GM21576 (cell line): ENCODE results near the gene CFI.
A peak's percentile ranks its signal among the peaks of the same experiment; 100 is the strongest.

Experiments
- ATAC-seq: cut with Tn5 transposase; IDR thresholded peaks from one replicate; pipeline ENCODE4 v1.9.1; 2021; ENCODE audit warnings: mild to moderate bottlenecking, moderate library complexity; ENCODE audit not compliant: unreplicated experiment

The CFI gene

DNA sequence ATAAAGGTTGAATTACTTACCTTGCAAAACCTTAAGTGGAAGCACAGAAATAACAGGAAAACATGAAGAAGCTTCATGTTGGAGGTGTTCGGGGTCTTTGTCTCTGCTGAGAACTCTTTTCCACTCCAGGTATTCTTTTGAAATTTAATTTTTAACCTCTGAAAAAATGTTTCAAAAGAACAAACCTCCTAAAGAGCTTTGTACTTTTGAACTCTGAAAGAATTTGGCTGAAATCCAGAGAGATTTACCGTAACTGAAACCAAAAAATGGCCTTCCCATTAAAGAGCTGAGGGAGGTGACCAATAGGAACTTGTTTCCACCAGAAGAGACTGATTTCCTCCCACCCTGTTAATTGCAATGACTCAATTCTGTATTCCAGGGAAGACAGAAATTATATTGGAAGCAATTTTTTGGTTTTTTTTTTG lies at the start of gene CFI:
CFI (minus strand) TSS at position 105 of the 425 bp plus-strand sequence; CDS start at position 77, 28 bp downstream.
- ATAC-seq: no peak

DNA sequence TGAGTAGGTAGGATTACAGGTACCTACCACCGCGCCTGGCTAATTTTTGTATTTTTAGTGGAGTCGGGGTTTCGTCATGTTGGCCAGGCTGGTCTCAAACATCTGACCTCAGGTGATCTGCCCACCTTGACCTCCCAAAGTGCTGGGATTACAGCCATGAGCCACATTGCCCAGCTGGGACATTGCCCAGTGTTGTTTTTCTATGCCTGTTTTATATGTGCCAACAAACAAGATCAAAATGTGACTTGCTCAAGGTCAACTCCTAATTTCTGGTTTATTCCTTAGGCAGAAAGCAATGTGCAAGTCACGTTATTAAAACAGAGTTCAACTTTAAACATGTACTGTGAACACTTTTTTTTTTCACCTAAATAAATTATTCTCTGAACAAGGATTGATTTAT lies 48.8 kb upstream of the CFI start:
- no peak for ATAC-seq

- no peak for ATAC-seq
Measured at GRCh38 chr4:109848501-109848900, 46.7 kb upstream of the CFI start.

DNA sequence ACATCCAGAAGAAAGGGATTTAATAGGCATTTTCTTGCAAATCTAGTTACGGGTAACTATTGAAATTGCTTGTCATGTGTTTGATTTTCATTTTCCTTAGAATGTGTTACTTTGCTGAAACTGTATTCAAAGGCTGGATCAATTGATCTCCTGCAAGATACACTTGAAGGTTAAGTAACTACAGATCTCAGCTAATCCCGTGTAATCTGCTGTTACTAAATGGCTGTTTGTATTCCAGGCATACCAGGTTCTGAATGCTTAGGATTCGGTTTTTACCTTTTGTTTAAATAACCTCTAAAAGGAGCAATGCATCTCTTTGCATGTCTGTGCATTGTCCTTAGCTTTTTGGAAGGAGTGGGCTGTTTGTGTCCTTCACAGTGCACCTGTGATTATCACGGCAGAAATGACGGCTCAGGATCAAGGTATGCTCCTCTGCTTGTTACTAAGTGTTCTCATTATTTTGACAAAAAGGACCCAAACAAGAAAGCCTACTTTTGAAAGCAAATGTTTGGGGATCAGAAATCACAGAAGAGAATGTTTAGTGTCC lies 46.2 kb upstream of the CFI start, which contains the start of gene LRIT3:
LRIT3 (plus strand) TSS at position 212 of the 547 bp plus-strand sequence; CDS start at position 307, 95 bp downstream.
- no peak for ATAC-seq

DNA sequence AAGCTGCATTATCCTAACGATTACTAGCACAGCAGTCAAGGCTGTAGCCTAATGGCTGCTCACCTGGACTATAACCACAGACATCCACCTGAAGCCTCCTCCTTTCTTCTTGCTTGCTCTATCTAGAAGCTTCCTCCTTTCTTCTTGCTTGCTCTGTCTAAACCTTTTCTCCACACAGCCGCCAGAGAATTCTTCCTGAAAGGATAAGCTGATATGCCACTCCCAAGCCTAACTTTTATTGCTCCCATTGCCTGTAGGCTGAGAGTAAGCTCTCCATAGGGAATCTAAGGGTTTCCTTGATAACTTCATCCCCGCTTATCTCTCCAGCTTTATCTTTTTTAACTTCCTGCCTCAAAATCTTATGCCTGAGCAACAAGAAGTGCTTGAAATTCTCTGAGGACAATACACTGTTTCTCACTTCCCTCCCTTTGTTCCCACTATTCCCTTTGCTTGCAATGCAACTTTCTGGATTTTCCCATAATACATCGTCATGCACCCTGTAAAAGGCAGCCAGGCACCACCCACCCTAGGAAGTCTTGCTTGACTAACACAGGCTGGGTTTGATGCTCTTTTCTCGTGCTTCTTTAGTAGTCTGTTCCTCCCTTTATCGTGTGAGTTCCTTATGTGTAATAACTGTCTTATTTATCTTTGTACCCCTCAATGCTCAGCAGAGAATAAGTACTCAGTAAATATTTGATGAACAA lies 44.7 kb upstream of the CFI start:
- no peak for ATAC-seq

- ATAC-seq: no peak
Measured at GRCh38 chr4:109836985-109837384, 35.2 kb upstream of the CFI start.

DNA sequence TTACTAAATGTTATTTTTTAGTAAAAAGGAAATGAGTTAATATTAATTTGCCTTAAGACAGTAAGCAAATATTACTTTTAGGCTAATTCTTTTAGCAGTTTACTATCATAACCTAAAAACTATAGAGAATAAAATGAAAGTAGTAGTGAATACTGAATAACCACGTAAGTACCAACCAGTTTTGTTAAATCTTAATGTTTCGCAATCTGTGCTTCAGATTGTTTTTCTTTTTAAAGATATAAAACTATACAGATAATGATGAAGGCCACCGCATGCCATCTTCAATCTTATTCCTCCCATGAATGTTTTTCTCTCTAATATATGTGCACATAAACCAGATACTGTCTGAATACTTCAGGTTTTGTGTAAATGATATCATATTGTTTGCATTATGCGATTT lies 32.0 kb upstream of the CFI start:
- no peak for ATAC-seq

- no peak for ATAC-seq
Measured at GRCh38 chr4:109827672-109828071, 25.9 kb upstream of the CFI start, which contains the start of gene RRH. Gene RRH, plus strand, starts transcription at chr4:109827972. Its CDS starts 56 bp downstream, at chr4:109828028.

- ATAC-seq: no peak
Measured at GRCh38 chr4:109826719-109827118, 24.9 kb upstream of the CFI start.

- no peak for ATAC-seq
Measured at GRCh38 chr4:109821185-109821584, 19.4 kb upstream of the CFI start.

DNA sequence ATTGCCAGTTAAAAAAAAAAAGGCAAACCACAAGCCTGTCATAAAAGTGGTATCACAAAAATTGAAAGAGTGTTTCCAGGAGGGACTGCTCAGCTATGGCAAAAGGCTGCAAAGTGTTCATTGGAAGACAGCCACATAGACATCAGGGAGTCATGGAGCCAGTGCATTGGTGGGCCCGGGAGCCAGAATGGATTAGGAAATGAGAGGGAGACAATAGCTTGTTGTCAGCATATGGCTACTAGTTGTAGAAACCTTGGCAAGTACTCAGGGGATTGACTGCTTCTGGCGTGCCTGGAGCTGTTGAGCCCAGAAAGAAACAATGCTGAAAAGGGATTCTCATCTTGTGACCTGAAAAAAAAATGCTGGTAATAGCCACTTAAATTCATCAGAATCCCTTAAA lies 18.8 kb upstream of the CFI start:
- ATAC-seq: no peak

DNA sequence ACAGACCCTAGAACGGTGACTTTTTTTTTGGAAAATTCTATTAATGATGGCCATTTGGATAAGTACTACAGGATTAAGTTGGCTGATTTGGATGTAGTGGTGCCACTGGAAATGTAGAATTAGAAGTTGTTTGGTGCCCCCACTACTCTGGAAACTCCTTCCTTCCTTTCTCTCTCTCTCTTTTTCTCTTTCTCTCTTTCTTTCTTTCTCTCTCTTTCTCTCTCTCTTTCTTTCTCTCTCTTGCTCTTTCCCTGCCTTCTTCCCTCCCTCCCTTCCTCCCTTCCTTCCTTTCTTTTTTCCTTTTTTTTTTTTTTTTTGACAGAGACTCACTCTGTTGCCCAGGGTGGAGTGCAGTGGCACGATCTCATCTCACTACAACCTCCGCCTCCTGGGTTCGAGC lies 16.5 kb upstream of the CFI start:
- no peak for ATAC-seq

- ATAC-seq: no peak
Measured at GRCh38 chr4:109816894-109817293, 15.1 kb upstream of the CFI start.

- ATAC-seq: no peak
Measured at GRCh38 chr4:109816082-109816442, 14.3 kb upstream of the CFI start.

DNA sequence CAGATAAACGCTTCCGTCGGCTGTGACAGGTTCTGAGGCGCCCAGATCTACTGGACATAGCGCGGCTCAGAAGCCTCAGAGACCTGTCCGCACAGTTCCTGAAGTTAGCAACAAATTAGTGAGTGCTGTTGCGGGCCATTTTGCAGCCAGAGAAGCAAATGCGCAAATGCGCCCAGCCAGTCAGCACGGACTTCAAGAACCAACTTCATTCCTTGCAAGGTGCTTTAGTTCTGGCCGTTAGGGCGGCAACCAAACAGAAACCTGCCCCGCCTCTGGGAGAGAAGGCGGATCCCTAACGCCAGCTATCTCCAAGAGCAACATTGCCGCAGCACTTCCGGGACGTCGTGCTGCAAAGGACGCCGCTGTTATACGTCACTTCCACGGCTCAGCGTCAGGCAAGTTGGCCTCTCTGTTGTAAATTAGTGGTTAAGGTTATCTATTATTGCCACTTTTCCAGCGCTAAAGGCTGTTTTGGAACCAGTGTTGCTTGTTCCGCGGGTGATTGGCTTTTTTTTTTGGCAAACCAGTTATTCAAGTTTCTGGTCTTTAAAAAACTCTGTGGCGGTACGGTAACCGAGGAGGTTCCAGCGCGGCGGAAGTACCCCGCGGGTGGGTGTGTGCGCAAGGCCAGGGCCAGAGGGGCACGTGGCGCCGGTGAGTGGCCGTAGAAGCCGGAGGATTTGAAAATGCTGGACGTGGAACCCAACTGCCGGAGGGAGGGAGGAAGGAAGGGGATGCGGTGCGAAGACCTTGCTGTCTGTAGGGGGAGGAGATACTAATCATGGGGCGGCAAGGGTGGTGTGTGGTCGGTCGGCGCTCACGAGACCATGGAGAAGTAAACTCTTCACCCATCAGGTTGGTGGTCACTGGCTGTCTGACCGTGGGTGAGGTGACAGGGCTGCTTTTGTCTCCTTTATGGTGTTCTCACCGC lies 13.6 kb upstream of the CFI start, which contains the start of gene GAR1:
GAR1 (plus strand) TSS at position 612 of the 931 bp plus-strand sequence. CDS start 403 bp downstream, outside the sequence.
- peak; percentile 99 for ATAC-seq

GRCh38 chr4:109811707-109812106 lies 9.9 kb upstream of the CFI start:
- no peak for ATAC-seq

- ATAC-seq: no peak
Measured at GRCh38 chr4:109810552-109811387, 9.0 kb upstream of the CFI start.

DNA sequence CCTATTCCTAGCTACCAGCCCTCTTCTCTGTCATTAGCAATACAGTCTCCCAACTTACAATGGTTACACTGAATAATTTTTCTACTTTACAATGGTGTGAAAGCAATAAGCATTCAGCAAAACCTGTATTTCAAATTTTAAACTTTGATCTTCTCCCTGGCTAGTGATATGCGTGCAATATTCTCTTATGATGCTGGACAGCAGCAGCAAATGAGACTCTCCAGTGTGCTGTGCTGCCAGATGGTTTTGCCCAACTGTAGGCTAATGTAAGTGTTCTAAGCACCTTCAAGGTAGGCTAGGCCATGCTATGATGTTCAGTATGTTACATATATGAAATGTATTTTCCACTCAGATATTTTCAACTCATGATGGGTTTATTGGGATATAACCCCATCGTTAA lies 7.9 kb upstream of the CFI start:
- ATAC-seq: no peak

DNA sequence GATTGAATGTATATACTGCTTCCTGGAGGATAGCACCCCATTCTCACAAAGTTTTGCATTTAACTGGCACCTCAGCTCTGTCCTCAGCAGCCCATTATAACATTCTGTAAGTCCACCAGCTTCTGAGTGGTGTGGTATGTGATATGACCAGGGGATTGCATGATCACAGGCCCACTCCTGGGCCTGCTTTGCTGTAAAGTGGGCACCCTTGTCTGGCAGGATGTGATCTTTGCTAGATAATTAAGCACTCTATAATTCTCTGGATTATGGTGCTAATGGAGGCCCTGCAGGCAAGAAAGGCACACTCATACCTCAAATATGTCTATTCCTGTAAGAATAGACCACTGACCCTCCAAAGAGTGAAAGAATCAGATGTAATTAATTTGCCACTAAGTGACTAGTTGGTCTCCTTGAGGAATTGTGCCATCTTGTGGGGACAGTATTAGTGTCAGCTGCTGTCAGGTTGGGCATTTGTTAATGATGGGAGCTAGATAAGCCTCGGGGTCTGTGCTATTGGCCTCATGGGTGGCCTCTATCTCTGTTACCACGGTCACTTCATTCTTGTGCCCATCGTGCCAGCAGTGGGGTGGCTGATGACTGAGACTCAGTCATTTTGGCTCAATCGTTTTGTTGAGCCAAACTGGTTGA lies 2.2 kb upstream of the CFI start:
- no peak for ATAC-seq
